ENCODE results near the gene ZSWIM3.

- no peak for TF ChIP-seq POLR2A (IDR thresholded peaks at IDR 0.05; ENCODE audit: insufficient read depth in 1 of 2, low read depth in 2 of 2, low read length in 2 of 2)
- no peak for TF ChIP-seq FLYWCH1 (CRISPR knock-in tag; IDR thresholded peaks at IDR 0.05)
- peak; percentile 29; the same call in 1 of the 2 replicates for TF ChIP-seq CTCF (CRISPR knock-in tag; IDR thresholded peaks at IDR 0.05)
- TF ChIP-seq ZNF362 (CRISPR knock-in tag; IDR thresholded peaks at IDR 0.05; ENCODE audit: borderline replicate concordance) = no peak
- no peak for TF ChIP-seq NFIC (IDR thresholded peaks at IDR 0.05; ENCODE audit: low read length)
- no peak for TF ChIP-seq ZNF83 (CRISPR knock-in tag; IDR thresholded peaks at IDR 0.05; ENCODE audit: borderline replicate concordance)
- TF ChIP-seq KLF12 (CRISPR knock-in tag; IDR thresholded peaks at IDR 0.05; ENCODE audit: borderline replicate concordance) = no peak
- no peak for TF ChIP-seq ZNF740 (CRISPR knock-in tag; IDR thresholded peaks at IDR 0.05)
- TF ChIP-seq YY1 (IDR thresholded peaks at IDR 0.05; ENCODE audit: insufficient read depth, insufficient replicate concordance, low read depth, low read length) = no peak
- TF ChIP-seq SRF (IDR thresholded peaks at IDR 0.05; ENCODE audit: low read depth, low read length) = no peak
These were observed 16.7 kb upstream of the ZSWIM3 start for GRCh38 chr20:45840700-45841198.

Data from HepG2 (cell line).